ENCODE measurements around the gene INPP5K. TPM values are rescaled to one million over a fixed set of nuclear protein-coding genes. Genes with fewer than 3 reads are reported as not detected.

The INPP5K gene
- total and polyA plus RNA-seq, 2 donors (not counting 1 experiment from before 2014, with no cell fraction given) = 53.8 to 77.9 TPM

GRCh38 chr17:1506649-1507267 is 9.7 kb downstream of the INPP5K start:
- Mint-ChIP-seq H3K4me1 (no peaks in the 10 kb centered on the region), H3K27me3 (no peaks in the 10 kb centered on the region), H3K27ac (no peak overlapping the region), H3K4me3 (no peak overlapping the region), H3K9me3 (ENCODE audit: insufficient read depth) (no peaks in the 10 kb centered on the region)
- peaks cover 17% of the 10 kb centered on the region for H4K20me1 ChIP-seq (ENCODE audit: control insufficient read depth, insufficient read depth, low read length, poor library complexity, severe bottlenecking)
- H3K4me2 ChIP-seq (replicated peaks; ENCODE audit: low read depth, low read length, poor library complexity, severe bottlenecking) = no peak overlapping the region
- no peak overlapping the region for H3K9ac ChIP-seq (ENCODE audit: low read length)
- TF ChIP-seq CTCF (IDR thresholded peaks at IDR 0.05) = no peak
- H3K36me3 ChIP-seq (replicated peaks in 1 of 2; ENCODE audit: control extremely low read depth in 1 of 2, control insufficient read depth in 1 of 2, extremely low read depth in 1 of 2, insufficient read depth in 2 of 2, low read length in 1 of 2) = peaks cover 0 to 64% of the 10 kb centered on the region in 2 experiments
- no peak overlapping the region for H3K27ac ChIP-seq (ENCODE audit: low read length in 2 of 2)
- H3K4me3 ChIP-seq (ENCODE audit: control extremely low read depth in 1 of 5, extremely low read depth in 1 of 5, insufficient read depth in 1 of 5, low read depth in 2 of 5, low read length in 4 of 5) = no peak overlapping the region
- H3K79me2 ChIP-seq (ENCODE audit: control insufficient read depth, insufficient read depth, low read length) = peaks cover 44% of the 10 kb centered on the region
- DNase-seq = no peak
- no peaks in the 10 kb centered on the region for H3K27me3 ChIP-seq (replicated peaks in 1 of 4; ENCODE audit: control extremely low read depth in 1 of 4, control insufficient read depth in 3 of 4, insufficient read depth in 4 of 4, low read length in 3 of 4)
- ChIA-PET POLR2A (no interaction called here), CTCF (interaction anchor here (1.0 kb wide), 1 partner anchor 8 kb away, joined by 3 read pairs; no protein-coding TSS in a partner anchor)
- H2AFZ ChIP-seq (ENCODE audit: insufficient read depth, low read depth, low read length, poor library complexity, severe bottlenecking) = no peak overlapping the region
- H3K4me1 ChIP-seq (ENCODE audit: control insufficient read depth in 2 of 2, insufficient read depth in 2 of 2, low read length in 2 of 2) = no peaks in the 10 kb centered on the region
- no peaks in the 10 kb centered on the region for H3K9me3 ChIP-seq (ENCODE audit: control extremely low read depth in 1 of 3, control insufficient read depth in 2 of 3, insufficient read depth in 1 of 3, low read length in 2 of 3)
- ATAC-seq (ENCODE audit: low read depth) = no peak
- WGBS (ENCODE audit: insufficient coverage) = 94% methylated on average over 10 of the region's 13 CpGs
- intact Hi-C loops (cut with micrococcal nuclease) = no loop called here

GRCh38 chr17:1505586-1505985 is 10.8 kb downstream of the INPP5K start:
- Mint-ChIP-seq H3K4me3 (no peak overlapping the region), H3K9me3 (ENCODE audit: insufficient read depth) (no peaks in the 10 kb centered on the region), H3K4me1 (no peaks in the 10 kb centered on the region), H3K27me3 (no peaks in the 10 kb centered on the region), H3K27ac (no peak overlapping the region)
- Histone ChIP-seq H4K20me1 (ENCODE audit: control insufficient read depth, insufficient read depth, low read length, poor library complexity, severe bottlenecking) (peaks cover 6% of the 10 kb centered on the region), H3K9me3 (ENCODE audit: control extremely low read depth in 1 of 3, control insufficient read depth in 2 of 3, insufficient read depth in 1 of 3, low read length in 2 of 3) (no peaks in the 10 kb centered on the region), H3K9ac (ENCODE audit: low read length) (no peak overlapping the region), H3K79me2 (ENCODE audit: control insufficient read depth, insufficient read depth, low read length) (peaks cover 34% of the 10 kb centered on the region), H3K27me3 (replicated peaks in 1 of 4; ENCODE audit: control extremely low read depth in 1 of 4, control insufficient read depth in 3 of 4, insufficient read depth in 4 of 4, low read length in 3 of 4) (no peaks in the 10 kb centered on the region), H3K4me2 (replicated peaks; ENCODE audit: low read depth, low read length, poor library complexity, severe bottlenecking) (no peak overlapping the region), H2AFZ (ENCODE audit: insufficient read depth, low read depth, low read length, poor library complexity, severe bottlenecking) (no peak overlapping the region), H3K36me3 (replicated peaks in 1 of 2; ENCODE audit: control extremely low read depth in 1 of 2, control insufficient read depth in 1 of 2, extremely low read depth in 1 of 2, insufficient read depth in 2 of 2, low read length in 1 of 2) (peaks cover 0 to 58% of the 10 kb centered on the region in 2 experiments), H3K4me3 (ENCODE audit: control extremely low read depth in 1 of 5, extremely low read depth in 1 of 5, insufficient read depth in 1 of 5, low read depth in 2 of 5, low read length in 4 of 5) (no peak overlapping the region), H3K4me1 (ENCODE audit: control insufficient read depth in 2 of 2, insufficient read depth in 2 of 2, low read length in 2 of 2) (no peaks in the 10 kb centered on the region), H3K27ac (ENCODE audit: low read length in 2 of 2) (no peak overlapping the region)
- no peak for ATAC-seq (ENCODE audit: low read depth)
- WGBS (ENCODE audit: insufficient coverage) = 100% methylated on average over 2 of the region's 5 CpGs
- POLR2A ChIA-PET = no interaction called here
- no peak for DNase-seq
- CTCF ChIA-PET = interaction anchor here (0.5 to 2.1 kb wide), 5 partner anchors 9 to 141 kb away, joined by 3 to 12 read pairs (median 4); partner anchors contain the start of gene INPP5K
- intact Hi-C loops (cut with micrococcal nuclease) = no loop called here
- TF ChIP-seq EZH2 (IDR thresholded peaks at IDR 0.05; ENCODE audit: borderline replicate concordance, insufficient read depth, low read depth, low read length, poor library complexity, severe bottlenecking) = no peak
- no peak for TF ChIP-seq CTCF (IDR thresholded peaks at IDR 0.05)

Data from B cell (primary cell).